DOHH2 (cell line): ENCODE data around the gene CLN6.

Experiments
- CTCF ChIP-seq: fragments of 200-600 bp; sonication (generic); IDR thresholded peaks from one replicate; pipeline ENCODE4 v1.5.1; 2014; ENCODE audit warnings: antibody characterized with exemption, mild to moderate bottlenecking, low read depth, low read length; ENCODE audit not compliant: poor library complexity, severe bottlenecking
- EZH2phosphoT487 ChIP-seq: fragments of 200-600 bp; sonication (generic); IDR thresholded peaks from 2 replicates; pipeline ENCODE4 v1.6.1; 2017; ENCODE audit warnings: borderline replicate concordance, mild to moderate bottlenecking, antibody characterized with exemption, low read length, moderate library complexity, mixed read lengths

GRCh38 chr15:68173119-68173518, 56.4 kb downstream of the CLN6 start:
- TF ChIP-seq CTCF (no peak), EZH2phosphoT487 (no peak)
